Lower leg skin (tissue), 4 donors: Measurements from ENCODE around the gene NUMB. TPM values are rescaled to one million over a fixed set of nuclear protein-coding genes. Genes with fewer than 3 reads are reported as not detected.

ENCODE experiments used
- DNase-seq, 2 donors: peaks; one replicate each; pipeline ENCODE4 v3.0.0-alpha.2; 2019; ENCODE audit warnings: low spot score in 2 of 2
- H3K4me3 ChIP-seq: fragments of 200-600 bp; sonication (generic); 2 replicates; pipeline ENCODE4 v1.5.1; 2017; ENCODE audit warnings: mild to moderate bottlenecking, low read depth; ENCODE audit not compliant: poor library complexity, severe bottlenecking
- CTCF ChIP-seq, 3 donors: fragments of 450-650 bp; IDR thresholded peaks; one replicate each; pipeline ENCODE4 v1.5.1; 2016; ENCODE audit warnings: antibody characterized with exemption in 3 of 3, mild to moderate bottlenecking in 3 of 3, moderate library complexity in 2 of 3
- POLR2A ChIP-seq, 2 donors: fragments of 450-650 bp; IDR thresholded peaks; one replicate each; pipeline ENCODE4 v1.6.1; 2016 to 2017; ENCODE audit warnings: antibody characterized with exemption in 2 of 2, mild to moderate bottlenecking in 1 of 2, moderate library complexity in 1 of 2
- WGBS, 2 donors: methylation state at CpG; one replicate each; pipeline ENCODE4 v1.1.5; 2018; 5-methylcytosine and 5-hydroxymethylcytosine counted together
- intact Hi-C: fragments of 100-400 bp; cut with DNase I; formaldehyde crosslinking; loops from one replicate; pipeline ENCODE4 v1.15.0; 2023; ENCODE audit warnings: low total_unique reads
- total RNA-seq, 4 donors: library from RNA; depleted of rRNA; stranded (reverse); fragments of >200 nt; gene quantifications; one replicate each; pipeline ENCODE4 v1.1.0, GENCODE V29; 2016

Gene NUMB
- total RNA-seq, 4 donors from 2014 or later: 30.3 to 69.0 (median 43.2) TPM

- intact Hi-C loops: no loop called here
- WGBS, 2 donors: 64 to 68% methylated on average over 13 to 19 of the region's 19 CpGs
- peak in 1 of 2 donors; percentile 79 for DNase-seq
- TF ChIP-seq CTCF (IDR thresholded peaks at IDR 0.05): no peak
- no peak for TF ChIP-seq POLR2A (IDR thresholded peaks at IDR 0.05)
- H3K4me3 ChIP-seq: no peak overlapping the region
Measured at GRCh38 chr14:73231981-73232851, 226.1 kb downstream of the NUMB start.

- DNase-seq: no peak
- 89% methylated on average over 6 of the region's 6 CpGs for WGBS, 2 donors
- H3K4me3 ChIP-seq: no peak overlapping the region
- intact Hi-C loops: no loop called here
- TF ChIP-seq POLR2A (IDR thresholded peaks at IDR 0.05) (no peak), CTCF (IDR thresholded peaks at IDR 0.05) (no peak)
Measured at GRCh38 chr14:73230051-73230450, 228.3 kb downstream of the NUMB start.

- intact Hi-C loops: no loop called here
Measured at GRCh38 chr14:73227812-73228781, 230.2 kb downstream of the NUMB start.

GRCh38 chr14:73225496-73225895, 232.8 kb downstream of the NUMB start:
- 60 to 70% methylated on average over 4 of the region's 4 CpGs for WGBS, 2 donors
- TF ChIP-seq POLR2A (IDR thresholded peaks at IDR 0.05) (no peak), CTCF (IDR thresholded peaks at IDR 0.05) (no peak)
- H3K4me3 ChIP-seq: no peak overlapping the region
- no peak for DNase-seq
- intact Hi-C loops: no loop called here

More at GRCh38 chr14:73227812-73228781, 230.2 kb downstream of the NUMB start:
- TF ChIP-seq POLR2A (IDR thresholded peaks at IDR 0.05) (no peak), CTCF (IDR thresholded peaks at IDR 0.05) (no peak)
- H3K4me3 ChIP-seq: no peak overlapping the region
- DNase-seq: peak; percentile 64 to 93
- WGBS, 2 donors: 16 to 27% methylated on average over 23 to 25 of the region's 25 CpGs

Other genes starting within 250 kb of the NUMB start
- 10 to 100 TPM; 11.2 to 36.4 (median 22.6) TPM for gene PAPLN, start 221.0 kb downstream of the NUMB start, total RNA-seq
- 10 to 100 TPM; 14.8 to 23.3 (median 16.9) TPM for gene RIOX1, start 32.4 kb upstream of the NUMB start, total RNA-seq
- 10 to 100 TPM in 3 of 4 donors, 1 to 10 TPM in 1; 5.7 to 33.4 (median 14.6) TPM for gene ACOT1, start 78.6 kb upstream of the NUMB start, total RNA-seq
- under 1 TPM; 0.08 to 0.98 (median 0.48) TPM for gene HEATR4, start 100.4 kb upstream of the NUMB start, total RNA-seq
- gene ACOT2, start 110.7 kb upstream of the NUMB start, total RNA-seq: 10 to 100 TPM; 15.7 to 30.7 (median 21.1) TPM
- 1 to 10 TPM in 3 of 4 donors, under 1 TPM in 1; 0.53 to 2.7 (median 1.4) TPM for gene ACOT4, start 133.3 kb upstream of the NUMB start, total RNA-seq
- gene ACOT6, start 154.0 kb upstream of the NUMB start, total RNA-seq: under 1 TPM in 1 of 4 donors, not detected in 3; 0.45 TPM
- gene DNAL1, start 186.4 kb upstream of the NUMB start, total RNA-seq: 1 to 10 TPM; 1.3 to 5.4 (median 3.1) TPM